IMR-90 (cell line): ENCODE measurements around the gene NF2. TPM values are rescaled to one million over a fixed set of nuclear protein-coding genes. Genes with fewer than 3 reads are reported as not detected.

ENCODE experiments used
- ATAC-seq: fragments of 200-7000 bp; cut with Tn5 transposase; 2 replicates; pipeline ENCODE4 v1.9.1; 2020; ENCODE audit warnings: low read depth, mild to moderate bottlenecking, moderate library complexity
- BruUV-seq: library from RNA; stranded (reverse); fragments of 400-500 nt; replicated peaks from 2 replicates; lab custom pipeline; 2021; lab: Mats Ljungman, UMichigan
- CTCF ChIA-PET: fragments of 300-600 bp; formaldehyde crosslinking; extraction: SDS; loops from one replicate; lab custom pipeline; 2021; ENCODE audit warnings: antibody characterized with exemption; lab: Yijun Ruan, JAX
- POLR2A ChIA-PET: fragments of 300-600 bp; sonication (Branson Sonifier 250); formaldehyde crosslinking; loops from one replicate; lab custom pipeline; 2022; ENCODE audit warnings: antibody characterized with exemption; ENCODE audit not compliant: unreplicated experiment; lab: Charles Lee
- DNase-seq: peaks from one replicate; pipeline ENCODE4 v3.0.0; 2013
- H2AFZ ChIP-seq: replicated peaks from 2 replicates; pipeline ENCODE3; 2013; ENCODE audit warnings: low read length, mild to moderate bottlenecking; ENCODE audit not compliant: poor library complexity
- H2AK5ac ChIP-seq: 2 replicates; pipeline ENCODE4 v1.6.1; 2013; ENCODE audit warnings: low read depth, low read length, inconsistent platforms
- H2AK9ac ChIP-seq: replicated peaks from 2 replicates; pipeline ENCODE3; 2013; ENCODE audit warnings: mild to moderate bottlenecking, low read depth, low read length, moderate library complexity; ENCODE audit not compliant: poor library complexity
- H2BK120ac ChIP-seq: 2 replicates; pipeline ENCODE4 v1.6.1; 2013; ENCODE audit warnings: low read depth, low read length, inconsistent platforms
- H2BK15ac ChIP-seq: 3 replicates; pipeline ENCODE4 v1.6.1; 2013; ENCODE audit warnings: low read depth, low read length, inconsistent platforms
- H2BK20ac ChIP-seq: 2 replicates; pipeline ENCODE4 v1.6.1; 2013; ENCODE audit warnings: low read depth, mild to moderate bottlenecking, inconsistent platforms, low read length, moderate library complexity
- H2BK5ac ChIP-seq: 2 replicates; pipeline ENCODE4 v1.6.1; 2013; ENCODE audit warnings: mild to moderate bottlenecking, low read depth, low read length, inconsistent platforms; ENCODE audit not compliant: poor library complexity, severe bottlenecking
- H3K14ac ChIP-seq: replicated peaks from 2 replicates; pipeline ENCODE4 v1.6.1; 2013; ENCODE audit warnings: low read depth, low read length, inconsistent platforms
- H3K18ac ChIP-seq: 2 replicates; pipeline ENCODE4 v1.6.1; 2013; ENCODE audit warnings: low read depth, low read length, control low read depth
- H3K23ac ChIP-seq: 2 replicates; pipeline ENCODE4 v1.6.1; 2013; ENCODE audit warnings: low read depth, low read length, inconsistent platforms
- H3K27ac ChIP-seq: 2 replicates; pipeline ENCODE4 v1.5.1; 2013; ENCODE audit warnings: mild to moderate bottlenecking, control low read depth, low read length; ENCODE audit not compliant: insufficient read depth
- H3K27me3 ChIP-seq: 2 replicates; pipeline ENCODE4 v1.6.1; 2013; ENCODE audit warnings: low read length; ENCODE audit not compliant: control insufficient read depth, insufficient read depth
- H3K36me3 ChIP-seq: 2 replicates; pipeline ENCODE4 v1.6.1; 2013; ENCODE audit warnings: low read length, mixed read lengths; ENCODE audit not compliant: control insufficient read depth, insufficient read depth
- H3K4ac ChIP-seq: 2 replicates; pipeline ENCODE4 v1.6.1; 2013; ENCODE audit warnings: low read depth, low read length, inconsistent platforms
- H3K4me1 ChIP-seq: 2 replicates; pipeline ENCODE4 v1.6.1; 2013; ENCODE audit warnings: low read length, mixed read lengths; ENCODE audit not compliant: control insufficient read depth, insufficient read depth
- H3K4me2 ChIP-seq: 2 replicates; pipeline ENCODE4 v1.6.1; 2013; ENCODE audit warnings: low read depth, mild to moderate bottlenecking, control low read depth, low read length, moderate library complexity
- H3K4me3 ChIP-seq: 2 replicates; pipeline ENCODE4 v1.5.1; 2013; ENCODE audit warnings: low read depth, mild to moderate bottlenecking, control low read depth, low read length, moderate library complexity; ENCODE audit not compliant: insufficient read depth
- H3K56ac ChIP-seq: 2 replicates; pipeline ENCODE4 v1.6.1; 2013; ENCODE audit warnings: low read length, inconsistent platforms; ENCODE audit not compliant: insufficient read depth; ENCODE audit errors: extremely low read depth
- H3K79me1 ChIP-seq, 2 experiments: 2 replicates each; pipeline ENCODE4 v1.6.1; 2013; ENCODE audit warnings: low read length in 2 of 2, inconsistent platforms in 1 of 2, low read depth in 1 of 2
- H3K9ac ChIP-seq: 2 replicates; pipeline ENCODE4 v1.6.1; 2013; ENCODE audit warnings: low read depth, low read length, control low read depth
- H3K9me1 ChIP-seq: 2 replicates; pipeline ENCODE4 v1.6.1; 2013; ENCODE audit warnings: low read length, inconsistent platforms; ENCODE audit not compliant: insufficient read depth
- H3K9me3 ChIP-seq: 2 replicates; pipeline ENCODE4 v1.6.1; 2013; ENCODE audit warnings: low read length; ENCODE audit not compliant: control insufficient read depth, insufficient read depth
- H4K20me1 ChIP-seq: 2 replicates; pipeline ENCODE4 v1.6.1; 2013; ENCODE audit warnings: low read length, inconsistent platforms; ENCODE audit not compliant: insufficient read depth
- H4K5ac ChIP-seq: 2 replicates; pipeline ENCODE4 v1.6.1; 2013; ENCODE audit warnings: mild to moderate bottlenecking, low read depth, low read length, control low read depth
- H4K8ac ChIP-seq, 2 experiments: 2 replicates each; pipeline ENCODE4 v1.6.1; 2013; ENCODE audit warnings: low read depth in 2 of 2, low read length in 2 of 2, control low read depth in 1 of 2, inconsistent platforms in 1 of 2
- H4K91ac ChIP-seq: 2 replicates; pipeline ENCODE4 v1.6.1; 2013; ENCODE audit warnings: low read depth, low read length, inconsistent platforms; ENCODE audit not compliant: insufficient read depth
- NFE2L2 ChIP-seq: fragments of 150-350 bp; IDR thresholded peaks from 2 replicates; pipeline ENCODE4 v1.6.1; 2016; ENCODE audit warnings: low read depth, mild to moderate bottlenecking, low read length
- RAD21 ChIP-seq: IDR thresholded peaks from 2 replicates; pipeline ENCODE4 v1.6.1; 2012; ENCODE audit warnings: low read length, improper control_type of control experiment
- SMC3 ChIP-seq: fragments of 150-350 bp; IDR thresholded peaks from 2 replicates; pipeline ENCODE4 v1.6.1; 2016; ENCODE audit warnings: low read depth, mild to moderate bottlenecking, antibody characterized with exemption, low read length, moderate library complexity
- WGBS, 2 experiments: methylation state at CpG; one replicate each; pipeline versions ENCODE4 v1.1.5 to v1.1.7; 2013; ENCODE audit warnings: missing lambda C conversion rate in 2 of 2; ENCODE audit not compliant: insufficient read length in 1 of 2; ENCODE audit errors: extremely low coverage in 2 of 2; 5-methylcytosine and 5-hydroxymethylcytosine counted together
- dilution Hi-C: fragments of 300-500 bp; cut with HindIII; formaldehyde crosslinking; loops from one replicate; pipeline ENCODE4 v1.14.3; 2018; ENCODE audit warnings: low sequenced_read_pairs; ENCODE audit not compliant: unreplicated experiment
- in situ Hi-C: fragments of 300-500 bp; cut with MboI; formaldehyde crosslinking; loops from 3 replicates; pipeline ENCODE4 v1.14.3; 2019; ENCODE audit warnings: low sequenced_read_pairs, inconsistent platforms, mixed read lengths
- intact Hi-C: fragments of 100-400 bp; cut with micrococcal nuclease; formaldehyde crosslinking; loops from 2 replicates; pipeline ENCODE4 v1.10.0; 2022
- polyA plus RNA-seq, 3 experiments: library from polyadenylated mRNA; depleted of rRNA; stranded (reverse); fragments of >200 nt; gene quantifications; 2 replicates each; pipeline ENCODE4 v1.2.3, GENCODE V29; 2012; ENCODE audit warnings: low replicate concordance in 1 of 3
- total RNA-seq: library from RNA; depleted of rRNA; stranded (reverse); fragments of >200 nt; gene quantifications from 2 replicates; pipeline ENCODE4 v1.2.3, GENCODE V29; 2012
- TF ChIP-seq, protein P1 (sequence below): conservative IDR thresholded peaks from 2 replicates; pipeline ENCODE4 v1.5.1; 2012; ENCODE audit warnings: mild to moderate bottlenecking, low read depth, low read length, improper control_type of control experiment

The NF2 gene
- total and polyA plus RNA-seq, 2 of the 4 experiments (the other 2 are of a cell fraction) = 59.0 to 151 TPM

DNA sequence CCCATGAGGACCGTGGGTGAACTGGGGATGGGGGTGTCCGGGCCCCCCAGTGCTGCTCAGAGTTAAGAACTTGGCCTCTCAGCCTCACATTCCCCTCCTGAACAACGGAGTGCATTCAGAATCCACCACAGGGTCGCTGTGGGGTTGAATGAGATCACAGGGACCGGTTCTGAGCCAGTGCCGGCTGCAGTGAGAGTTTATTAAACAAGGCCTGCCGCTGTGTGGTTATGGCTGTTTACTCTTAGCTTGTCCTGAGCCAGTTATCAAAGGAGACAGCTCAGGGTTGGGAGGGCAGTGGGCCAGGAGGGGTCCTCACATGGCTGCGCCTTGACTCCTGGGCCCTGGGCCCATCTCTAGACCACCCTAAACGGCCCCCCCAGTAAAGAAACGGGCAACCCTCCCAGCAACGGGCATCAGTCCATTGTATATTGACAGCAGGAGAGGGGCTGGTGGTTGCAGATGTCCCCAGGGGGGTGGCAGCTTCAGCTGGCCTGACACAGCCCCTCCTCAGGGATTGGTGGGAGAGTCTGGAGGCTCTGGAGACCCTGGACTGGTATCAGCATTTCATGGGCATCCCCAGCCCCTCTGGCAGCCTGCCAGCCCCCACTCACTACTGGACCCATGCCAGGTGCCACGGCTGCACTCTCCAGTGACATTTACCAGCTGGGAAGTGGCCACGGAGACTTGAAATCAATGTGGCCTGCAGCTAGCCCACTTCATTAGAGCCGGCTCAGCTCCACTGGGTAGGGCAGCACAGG, 101.3 kb downstream of the NF2 start:
- Histone ChIP-seq H2BK15ac (no peak overlapping the region), H4K8ac (no peak overlapping the region), H3K36me3 (no peaks in the 10 kb centered on the region), H2BK120ac (no peak overlapping the region), H2AK9ac (no peak overlapping the region), H4K91ac (no peak overlapping the region), H3K4me1 (peaks cover 14% of the 10 kb centered on the region), H3K23ac (no peak overlapping the region), H3K18ac (no peak overlapping the region), H2AFZ (peak overlapping the region; percentile 19), H3K4ac (no peak overlapping the region), H3K14ac (no peak overlapping the region), H2BK5ac (no peak overlapping the region), H3K27ac (no peak overlapping the region), H2BK20ac (no peak overlapping the region), H3K56ac (no peak overlapping the region), H3K9ac (no peak overlapping the region), H3K4me2 (no peak overlapping the region; the same call in 1 of the 2 replicates), H3K9me1 (0 out of 2 replicates have a peak, but pooled peaks cover 2% of the 10 kb centered on the region), H3K9me3 (no peaks in the 10 kb centered on the region), H3K79me1 (no peaks in the 10 kb centered on the region), H2AK5ac (no peak overlapping the region), H3K27me3 (peaks cover 19% of the 10 kb centered on the region), H4K20me1 (peaks cover 11% of the 10 kb centered on the region; the same call in 1 of the 2 replicates), H3K4me3 (no peak overlapping the region), H4K5ac (no peak overlapping the region)
- 0% methylated on average over 5 of the region's 14 CpGs; no CpG with 5 or more reads in 1 of the 2 experiments for WGBS, 2 experiments
- intact Hi-C loops (loop anchor here (5.0 kb wide), 1 partner anchor 383 kb away; no protein-coding TSS in a partner anchor), dilution Hi-C loops (no loop called here), in situ Hi-C loops (no loop called here)
- peak; percentile 86 for ATAC-seq
- ChIA-PET POLR2A (no interaction called here), CTCF (interaction anchor here (1.0 to 1.1 kb wide), 2 partner anchors 16 to 40 kb away, joined by 3 read pairs; no protein-coding TSS in a partner anchor)
- peak; percentile 76 for DNase-seq
- no TSS peak for BruUV-seq
- TF ChIP-seq, protein P1, sequence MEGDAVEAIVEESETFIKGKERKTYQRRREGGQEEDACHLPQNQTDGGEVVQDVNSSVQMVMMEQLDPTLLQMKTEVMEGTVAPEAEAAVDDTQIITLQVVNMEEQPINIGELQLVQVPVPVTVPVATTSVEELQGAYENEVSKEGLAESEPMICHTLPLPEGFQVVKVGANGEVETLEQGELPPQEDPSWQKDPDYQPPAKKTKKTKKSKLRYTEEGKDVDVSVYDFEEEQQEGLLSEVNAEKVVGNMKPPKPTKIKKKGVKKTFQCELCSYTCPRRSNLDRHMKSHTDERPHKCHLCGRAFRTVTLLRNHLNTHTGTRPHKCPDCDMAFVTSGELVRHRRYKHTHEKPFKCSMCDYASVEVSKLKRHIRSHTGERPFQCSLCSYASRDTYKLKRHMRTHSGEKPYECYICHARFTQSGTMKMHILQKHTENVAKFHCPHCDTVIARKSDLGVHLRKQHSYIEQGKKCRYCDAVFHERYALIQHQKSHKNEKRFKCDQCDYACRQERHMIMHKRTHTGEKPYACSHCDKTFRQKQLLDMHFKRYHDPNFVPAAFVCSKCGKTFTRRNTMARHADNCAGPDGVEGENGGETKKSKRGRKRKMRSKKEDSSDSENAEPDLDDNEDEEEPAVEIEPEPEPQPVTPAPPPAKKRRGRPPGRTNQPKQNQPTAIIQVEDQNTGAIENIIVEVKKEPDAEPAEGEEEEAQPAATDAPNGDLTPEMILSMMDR = 0 out of 2 replicates have a peak, but pooled peaks have one; percentile 12
- TF ChIP-seq NFE2L2 = no peak
- TF ChIP-seq SMC3 = 0 out of 2 replicates have a peak, but pooled peaks have one; percentile 3
- TF ChIP-seq RAD21 = peak; percentile 39
